GM21526 (cell line): ENCODE data around the gene PAK3.

ENCODE experiments used
- ATAC-seq: cut with Tn5 transposase; IDR thresholded peaks from one replicate; pipeline ENCODE4 v1.9.1; 2021; ENCODE audit warnings: moderate library complexity; ENCODE audit not compliant: unreplicated experiment, low FRiP score

Gene PAK3

DNA sequence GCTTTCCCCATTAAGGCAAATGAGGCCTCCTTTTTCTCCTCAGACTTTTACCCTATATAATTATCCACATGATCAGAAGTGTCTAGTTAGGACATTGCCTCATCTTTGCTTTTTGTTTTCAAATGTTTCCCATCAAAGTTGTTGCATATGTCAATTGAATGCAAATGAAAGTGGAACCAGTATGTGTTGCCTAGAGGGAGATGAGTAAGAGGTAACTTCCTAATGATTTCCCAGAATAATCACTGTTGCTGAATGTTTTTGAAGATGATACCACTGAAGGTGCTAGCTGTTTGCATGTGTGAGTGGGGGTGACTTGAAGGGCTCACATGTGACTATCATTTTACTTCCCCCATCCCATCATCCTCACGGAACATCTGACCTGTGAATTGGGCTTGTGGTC, 33.9 kb downstream of the PAK3 start:
- no peak for ATAC-seq

DNA sequence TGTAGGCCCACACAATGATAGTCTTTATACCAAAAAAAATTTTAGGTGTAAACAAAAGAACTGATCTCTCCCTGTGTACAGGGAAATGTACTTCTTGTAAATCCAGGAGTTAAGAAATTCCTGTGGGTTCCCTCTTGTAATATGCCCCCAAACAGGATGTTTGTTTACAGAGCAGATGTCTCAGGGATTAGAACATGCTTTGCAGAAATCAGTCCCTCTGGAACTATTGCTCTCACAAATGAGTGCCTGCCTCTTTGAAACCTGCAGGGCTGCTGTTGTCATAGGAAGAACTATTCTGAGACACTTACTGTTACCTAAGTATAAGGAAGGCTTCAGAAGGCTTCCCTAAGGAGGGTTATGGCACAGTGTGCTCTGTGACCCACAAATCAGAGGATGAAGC, 35.6 kb downstream of the PAK3 start:
- ATAC-seq: no peak

DNA sequence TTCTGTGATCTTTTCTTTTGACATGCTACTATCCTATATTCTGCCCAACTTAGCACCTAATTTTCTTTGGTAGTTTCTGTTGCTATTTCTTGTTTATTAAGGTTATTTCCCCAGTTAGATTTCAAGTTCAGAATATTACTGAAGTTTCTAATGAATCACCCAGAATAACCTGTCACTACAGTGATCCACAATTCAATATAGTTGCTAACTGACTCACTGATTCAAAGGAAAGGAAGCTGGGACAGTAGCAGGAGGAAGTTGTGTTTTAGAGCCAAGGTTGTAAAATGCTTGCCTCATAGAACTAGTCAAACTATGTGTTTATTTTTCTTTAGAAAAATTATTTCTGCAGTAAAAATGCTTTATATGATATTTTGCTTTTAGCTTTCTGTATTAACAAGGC, 37.4 kb downstream of the PAK3 start:
- no peak for ATAC-seq

DNA sequence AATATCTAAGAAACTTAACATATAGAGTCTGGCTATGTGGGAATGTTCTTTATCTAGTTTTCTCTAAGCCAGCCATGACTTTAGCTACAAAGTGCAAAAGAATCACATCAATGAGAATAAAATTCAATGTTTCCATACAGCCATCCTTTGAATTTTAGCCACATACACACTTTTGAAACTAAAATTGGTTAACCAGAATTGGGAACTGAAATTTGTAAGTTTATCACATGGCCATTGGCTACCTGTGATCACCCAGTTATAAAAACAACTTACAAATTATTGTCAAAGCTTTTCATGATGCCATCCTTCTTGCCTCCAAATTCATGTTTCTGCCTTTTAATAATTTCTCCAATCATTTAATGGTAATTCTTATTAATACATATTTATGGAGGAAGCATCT, 49.9 kb downstream of the PAK3 start:
- ATAC-seq: no peak

DNA sequence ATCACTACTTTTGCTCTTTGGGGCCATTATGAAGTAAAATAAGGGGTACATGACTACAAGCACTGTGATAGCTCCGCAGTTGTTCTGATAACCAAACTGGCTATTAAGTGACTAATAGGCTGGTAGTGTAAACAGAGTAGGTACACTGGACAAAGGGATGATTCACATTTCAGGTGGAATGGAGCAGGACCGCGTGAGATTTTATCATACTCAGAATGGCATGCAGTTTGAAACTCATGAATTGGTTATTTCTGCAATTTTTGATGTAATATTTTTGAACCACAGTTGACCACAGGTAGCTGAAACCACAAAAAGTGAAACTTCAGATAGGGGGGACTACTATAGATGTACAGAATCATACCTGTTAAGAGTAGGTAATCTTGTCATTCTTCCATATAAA, 55.8 kb downstream of the PAK3 start:
- no peak for ATAC-seq

DNA sequence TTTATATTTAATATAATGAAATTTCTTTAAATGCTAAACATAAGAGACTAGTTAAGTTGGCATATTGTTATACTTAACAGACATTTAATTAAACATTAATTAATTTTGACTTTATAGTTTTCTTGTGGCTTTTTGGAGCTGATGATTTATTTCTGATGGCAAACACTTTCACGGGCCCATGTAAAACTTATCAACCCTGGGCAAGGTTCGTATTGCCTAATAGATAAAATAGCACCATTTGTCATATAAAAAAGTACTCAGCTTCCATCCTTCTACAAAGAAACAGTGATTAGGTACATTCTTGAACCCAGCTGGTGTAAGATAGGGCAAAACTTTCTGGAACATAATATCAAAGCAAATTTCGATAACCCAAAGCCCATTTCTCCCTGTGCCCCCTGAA, 63.2 kb downstream of the PAK3 start:
- no peak for ATAC-seq

DNA sequence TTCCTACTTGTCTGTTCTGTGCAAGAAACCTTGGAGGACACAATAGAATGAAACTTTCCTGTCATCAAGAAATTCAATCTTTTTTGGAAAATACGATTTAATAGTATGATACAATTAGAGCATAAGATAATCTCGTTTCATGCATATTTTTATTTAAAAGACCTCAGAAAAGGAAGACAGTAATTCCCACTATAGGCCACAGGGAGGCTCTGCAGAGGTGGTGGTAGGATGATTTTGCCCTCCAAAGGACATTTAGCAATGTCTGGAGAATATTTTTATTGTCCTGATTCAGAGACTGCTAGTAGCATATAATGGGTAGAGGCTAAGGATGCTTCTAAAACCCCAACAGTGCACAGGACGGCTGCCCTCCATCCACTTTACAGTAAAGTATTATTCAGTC, 68.7 kb downstream of the PAK3 start:
- no peak for ATAC-seq

DNA sequence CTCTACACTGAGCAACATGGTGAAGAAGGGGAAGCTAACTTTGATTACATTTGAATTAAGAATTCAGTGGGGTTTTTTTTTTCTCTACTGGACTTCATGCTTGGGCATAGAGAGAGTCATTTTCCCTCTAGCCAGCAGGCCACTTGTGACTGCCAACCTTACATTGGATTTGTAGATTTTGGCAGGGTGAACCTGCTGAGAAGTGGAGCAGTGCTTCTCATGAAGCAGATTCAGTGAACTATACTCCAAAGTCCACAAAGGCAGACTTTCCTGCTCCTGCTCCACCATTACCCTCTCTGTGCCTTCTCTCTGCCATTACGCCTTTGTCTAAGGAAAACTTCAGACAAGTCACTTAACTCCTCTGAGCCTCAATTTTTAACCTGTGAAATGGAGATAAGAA, 69.9 kb downstream of the PAK3 start:
- no peak for ATAC-seq

DNA sequence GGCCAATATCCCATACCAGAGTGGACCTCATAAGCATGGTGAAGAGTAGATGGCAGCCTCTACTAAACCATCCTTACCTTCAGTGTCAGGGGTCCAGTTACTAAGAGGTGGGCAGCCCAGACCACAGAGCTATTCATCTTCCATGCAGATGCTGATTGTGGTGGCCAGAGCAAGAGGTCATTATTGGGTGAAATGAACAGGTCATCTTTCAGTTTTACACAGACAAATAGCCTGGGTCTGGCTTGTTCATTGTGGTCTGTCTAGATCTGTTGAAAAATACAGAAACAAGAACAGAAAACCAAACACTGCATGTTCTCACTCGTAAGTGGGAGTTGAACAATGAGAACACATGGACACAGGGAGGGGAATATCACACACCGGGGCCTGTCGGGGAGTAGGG, 71.3 kb downstream of the PAK3 start:
- ATAC-seq: no peak

DNA sequence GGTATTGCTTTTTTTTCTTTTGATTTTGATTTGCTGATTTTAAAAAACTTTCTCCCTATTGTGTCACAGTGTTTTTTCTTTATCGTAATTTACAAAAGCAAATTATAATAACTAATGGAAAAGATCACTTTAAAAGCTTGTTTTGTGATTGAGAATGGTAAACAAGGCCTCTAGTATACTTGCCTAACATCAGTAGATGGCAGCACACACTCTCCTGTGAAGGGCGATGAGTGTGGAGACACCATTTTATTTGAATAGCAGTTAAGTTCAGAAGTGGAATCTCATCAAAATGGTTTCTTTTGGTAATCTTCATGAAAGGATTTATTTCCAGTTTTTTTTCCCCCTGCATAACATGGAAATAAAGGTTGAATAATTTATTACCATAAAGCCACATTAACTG, 72.3 kb downstream of the PAK3 start:
- no peak for ATAC-seq

DNA sequence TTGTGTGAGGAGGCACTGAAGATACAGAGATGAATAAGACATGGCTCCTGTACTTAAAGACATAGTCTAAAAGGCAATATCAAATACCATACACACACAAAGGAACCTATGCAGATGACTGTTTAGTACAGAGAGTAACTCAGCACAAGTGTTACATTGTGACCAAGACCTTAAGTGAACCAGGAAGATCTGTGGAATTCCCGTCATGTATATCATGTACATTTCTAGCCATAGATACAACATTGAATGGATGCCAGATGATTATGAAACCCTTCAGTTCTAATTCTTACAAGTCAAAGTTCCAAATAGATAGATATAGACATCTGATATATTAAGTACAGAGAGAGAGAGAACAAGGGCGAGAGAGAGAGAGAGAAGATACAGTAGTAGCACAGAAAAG, 73.2 kb downstream of the PAK3 start:
- ATAC-seq: no peak

DNA sequence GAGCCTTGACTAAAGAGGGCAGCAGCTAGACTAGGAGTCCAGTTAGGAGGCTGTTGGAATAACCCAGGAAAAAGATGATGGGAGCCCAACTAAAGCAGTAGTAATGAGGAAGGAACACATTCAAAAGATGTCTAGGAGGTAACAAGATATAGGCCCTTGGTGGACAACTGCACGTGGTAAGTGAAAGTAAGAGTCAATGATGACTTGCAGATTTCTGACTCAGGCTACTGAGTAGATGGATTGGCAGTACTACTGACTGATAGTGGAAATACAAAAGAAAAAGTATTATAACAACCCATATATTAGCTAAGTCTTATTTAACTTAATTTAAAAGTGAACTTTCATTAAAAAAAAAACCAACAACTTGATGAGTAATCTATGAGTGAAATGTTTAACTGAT, 74.0 kb downstream of the PAK3 start:
- no peak for ATAC-seq

DNA sequence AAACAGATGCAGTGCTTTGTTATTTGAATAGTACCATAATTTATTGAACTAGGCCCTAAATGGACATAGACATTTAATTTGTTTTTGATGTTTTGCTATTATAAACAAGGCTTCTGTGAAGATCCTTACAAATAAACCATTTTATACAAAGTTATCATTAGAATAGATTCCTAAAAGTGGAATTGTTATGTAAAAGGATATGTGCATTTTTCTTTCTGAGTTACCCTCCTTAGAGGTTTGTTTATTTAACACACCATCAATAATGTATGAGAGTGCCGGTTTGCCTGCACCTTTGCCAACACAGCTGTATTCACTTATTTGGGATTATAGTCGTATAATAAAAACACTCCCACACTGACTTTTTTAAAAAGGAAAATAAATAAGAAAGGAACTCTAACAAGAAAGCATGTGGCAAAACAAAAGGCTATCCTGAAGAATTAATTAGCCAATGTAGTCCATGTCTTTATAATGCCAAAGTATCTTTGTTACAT, 84.8 kb downstream of the PAK3 start:
- no peak for ATAC-seq

DNA sequence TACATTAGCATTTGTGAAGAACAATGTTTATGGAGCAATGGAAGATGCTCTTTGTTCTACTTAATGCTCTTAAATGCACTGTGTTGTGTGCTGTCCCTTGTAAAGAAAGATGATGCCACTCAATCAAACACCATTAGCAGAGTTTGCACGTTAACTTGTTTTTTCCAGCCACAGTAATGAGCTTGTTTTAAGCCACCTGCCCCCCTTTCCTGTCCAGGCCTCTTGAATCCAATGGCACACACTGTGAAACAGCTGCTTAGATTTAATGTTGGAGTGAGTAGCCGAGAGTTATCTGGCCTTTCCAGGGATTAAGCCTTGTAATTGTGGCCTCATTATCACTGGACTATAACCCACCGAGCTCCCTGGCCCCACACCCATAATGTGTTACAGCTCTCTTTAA, 86.0 kb downstream of the PAK3 start:
- no peak for ATAC-seq

DNA sequence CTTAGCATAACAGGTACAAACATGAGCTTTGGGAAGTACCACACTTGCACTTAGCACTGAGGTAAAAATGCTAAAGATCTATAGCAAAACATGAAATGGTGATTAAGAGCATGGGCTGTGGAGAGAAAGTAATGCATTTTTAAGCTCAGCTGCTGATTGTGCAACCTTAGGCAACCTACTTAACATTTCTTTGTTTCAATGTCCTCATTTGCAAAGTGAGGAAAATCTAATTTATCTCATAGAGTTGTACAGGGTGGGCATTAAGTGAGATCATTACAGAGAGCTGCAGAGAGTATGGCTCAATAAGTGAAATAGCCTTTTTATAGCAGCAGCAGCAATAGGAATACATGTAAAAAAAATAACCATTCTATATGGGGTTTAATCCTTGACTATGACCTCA, 87.0 kb downstream of the PAK3 start:
- no peak for ATAC-seq

DNA sequence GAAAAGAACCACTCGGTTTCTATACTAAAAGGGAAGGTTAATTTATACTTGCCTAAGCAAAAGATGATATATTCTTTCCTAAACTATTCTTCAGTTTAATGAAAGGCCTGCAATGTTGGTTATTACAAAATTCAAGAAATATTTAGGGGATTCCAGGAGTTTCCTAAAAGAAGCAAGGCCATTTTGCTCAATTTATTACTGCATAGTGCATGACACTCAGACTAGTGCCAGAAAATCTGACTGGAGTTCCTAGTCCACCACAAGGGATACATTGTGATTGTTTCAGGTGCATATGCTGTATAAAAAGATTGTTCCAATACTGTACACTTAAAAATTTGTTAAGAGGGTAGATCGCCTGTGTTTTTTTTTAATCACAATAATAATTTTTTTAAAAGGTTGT, 95.6 kb downstream of the PAK3 start:
- ATAC-seq: no peak

DNA sequence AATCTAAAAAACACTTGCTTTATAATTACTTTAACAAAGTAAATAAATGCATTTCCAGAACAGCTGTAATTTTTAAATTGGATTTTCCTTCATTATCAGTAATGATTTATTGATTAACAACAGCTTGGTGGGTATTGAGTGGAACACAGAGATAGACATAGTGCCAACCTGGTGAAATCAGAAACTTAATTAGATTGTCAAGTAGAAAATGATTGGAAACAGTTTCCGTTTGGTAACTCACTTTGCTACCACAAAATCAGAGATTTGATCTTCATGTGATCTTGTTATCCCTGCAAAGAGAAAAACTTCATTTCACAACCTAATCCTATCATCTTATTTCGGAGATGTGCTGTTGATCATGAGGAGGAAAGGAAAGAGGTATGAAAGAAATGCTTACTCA, 103.5 kb downstream of the PAK3 start:
- no peak for ATAC-seq

DNA sequence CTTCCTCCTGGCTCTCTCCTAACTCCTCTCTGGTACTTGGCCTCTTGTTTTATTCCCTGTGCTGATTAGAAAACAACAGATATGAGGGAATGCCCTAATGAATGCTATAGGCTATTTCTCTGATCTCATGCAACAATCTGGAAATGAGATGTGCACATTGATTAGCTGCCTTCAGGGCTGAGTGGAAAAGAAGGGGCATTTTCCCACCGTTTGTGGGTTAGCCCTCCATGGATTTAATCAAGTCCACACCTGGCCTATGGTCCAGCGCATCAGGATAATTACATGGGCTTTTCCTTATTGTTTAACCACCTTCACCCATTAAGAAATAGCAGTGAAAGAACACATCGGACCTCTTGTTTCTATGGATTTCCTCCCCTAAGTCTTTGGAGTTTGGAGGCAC, 104.3 kb downstream of the PAK3 start:
- no peak for ATAC-seq

DNA sequence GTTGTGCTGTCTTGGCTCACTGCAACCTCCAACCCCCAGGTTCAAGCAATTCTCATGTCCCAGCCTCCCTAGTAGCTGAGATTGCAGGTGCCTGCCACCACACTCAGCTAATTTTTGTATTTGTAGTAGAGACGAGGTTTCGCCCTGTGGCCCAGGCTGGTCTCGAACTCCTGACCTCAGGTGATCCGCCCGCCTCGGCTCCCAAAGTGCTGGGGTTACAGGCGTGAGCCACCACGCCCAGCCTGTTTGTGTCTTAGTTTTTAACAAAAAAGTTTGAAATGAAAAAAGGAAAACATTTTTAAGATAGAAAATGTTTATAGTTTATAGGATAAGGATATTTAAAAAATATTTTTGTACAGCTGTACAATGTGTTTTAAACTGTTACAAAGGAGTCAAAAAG, 111.9 kb downstream of the PAK3 start:
- ATAC-seq: no peak

DNA sequence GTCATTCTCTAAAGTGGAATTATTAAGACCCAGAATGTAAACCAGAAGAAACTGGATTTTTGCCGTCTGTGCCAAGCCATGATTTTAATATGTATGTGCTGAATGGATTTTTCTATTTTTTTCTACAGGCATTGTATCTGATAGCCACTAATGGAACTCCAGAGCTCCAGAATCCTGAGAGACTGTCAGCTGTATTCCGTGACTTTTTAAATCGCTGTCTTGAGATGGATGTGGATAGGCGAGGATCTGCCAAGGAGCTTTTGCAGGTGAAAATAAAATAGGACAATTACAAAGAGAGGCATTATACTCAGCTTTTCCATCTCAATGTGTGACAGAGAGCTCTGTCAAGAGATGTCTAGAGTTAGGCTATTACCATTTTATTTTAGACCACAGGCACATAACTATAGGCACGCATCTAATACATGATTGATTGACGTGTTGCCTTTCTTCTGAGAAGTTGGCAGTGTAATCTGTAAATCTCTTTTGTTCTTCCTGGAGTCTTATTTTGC, 120.4 kb downstream of the PAK3 start:
- ATAC-seq: no peak

DNA sequence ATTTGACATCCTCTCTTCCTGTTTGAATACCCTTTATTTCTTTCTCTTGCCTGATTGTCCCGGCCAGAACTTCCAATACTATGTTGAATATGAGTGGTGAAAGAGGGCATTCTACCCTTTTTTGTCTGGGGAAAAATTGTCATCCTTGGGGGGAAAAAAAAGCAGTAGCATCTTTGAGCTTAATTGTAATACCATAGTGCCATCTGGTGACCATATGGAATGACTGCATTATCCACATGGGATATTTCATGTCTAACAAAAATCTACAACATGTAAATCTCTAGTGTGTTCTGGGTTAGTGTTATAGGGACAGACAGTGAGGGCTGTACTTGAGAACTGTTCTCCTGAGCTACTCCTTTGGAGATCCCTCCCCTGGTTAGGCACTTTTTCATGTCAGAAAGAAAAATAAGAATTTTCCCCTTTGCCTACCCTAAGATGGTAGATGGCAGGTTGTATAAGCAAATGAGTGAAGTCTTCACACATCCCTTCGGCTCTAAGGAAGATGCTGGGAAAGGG, 148.3 kb downstream of the PAK3 start:
- ATAC-seq: no peak

DNA sequence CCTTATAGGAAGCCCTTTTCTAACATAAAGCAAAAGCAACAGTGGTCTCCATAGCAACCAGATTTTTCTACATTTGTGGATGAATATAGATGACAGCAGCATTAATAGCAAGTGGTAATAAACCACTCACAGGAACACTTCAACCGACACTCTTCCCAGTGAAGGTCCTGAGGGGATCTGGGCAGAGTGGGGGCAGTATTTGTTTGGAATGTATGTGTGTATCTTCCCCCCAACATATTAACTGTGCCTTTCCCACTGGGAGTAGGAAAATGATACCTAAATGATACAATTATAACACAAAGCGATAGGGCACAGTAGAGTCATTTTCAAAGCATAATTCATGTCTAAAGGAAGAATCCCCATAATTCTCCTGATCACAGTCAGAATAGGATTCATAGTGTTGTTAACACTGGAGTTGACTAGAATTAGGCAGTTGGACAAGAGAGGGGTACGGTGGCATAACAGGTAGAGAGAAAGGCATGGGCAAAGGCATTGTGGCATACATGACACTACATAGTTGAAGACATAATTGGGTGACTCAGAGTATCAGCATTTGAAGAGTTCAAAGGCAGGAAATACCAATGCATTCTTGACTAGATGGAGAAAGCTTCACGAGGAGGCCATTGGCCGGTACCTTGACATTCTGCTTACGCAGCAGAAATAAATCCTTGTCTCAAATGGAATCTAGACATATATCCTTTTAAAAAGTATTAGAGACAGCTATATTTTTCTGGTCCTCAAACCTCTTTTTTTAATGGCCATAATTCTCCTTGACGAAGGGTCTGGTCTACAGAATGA, 159.1 kb downstream of the PAK3 start:
- ATAC-seq: no peak
